Subcutaneous adipose tissue (tissue), 4 donors: ENCODE data around the gene SAP30. TPM values are rescaled to one million over a fixed set of nuclear protein-coding genes. Genes with fewer than 3 reads are reported as not detected.

Experiments used
- CTCF ChIP-seq: fragments of 450-650 bp; IDR thresholded peaks from one replicate; pipeline ENCODE4 v1.5.1; 2016; ENCODE audit warnings: low read depth, mild to moderate bottlenecking, control low read depth, antibody characterized with exemption, moderate library complexity
- total RNA-seq, 4 donors: library from RNA; depleted of rRNA; stranded (reverse); fragments of >200 nt; gene quantifications; one replicate each; pipeline ENCODE4 v1.1.0, GENCODE V29; 2016

SAP30 gene
- total RNA-seq, 4 donors from 2014 or later: 26.4 to 53.7 (median 39.3) TPM

- no peak for TF ChIP-seq CTCF
Observed at GRCh38 chr4:173347467-173347866, 23.3 kb upstream of the SAP30 start.

GRCh38 chr4:173357939-173358338 lies 12.8 kb upstream of the SAP30 start:
- TF ChIP-seq CTCF: no peak

GRCh38 chr4:173360587-173361221 lies 10.1 kb upstream of the SAP30 start:
- TF ChIP-seq CTCF: no peak

GRCh38 chr4:173362666-173363065 lies 8.1 kb upstream of the SAP30 start:
- TF ChIP-seq CTCF: no peak

DNA sequence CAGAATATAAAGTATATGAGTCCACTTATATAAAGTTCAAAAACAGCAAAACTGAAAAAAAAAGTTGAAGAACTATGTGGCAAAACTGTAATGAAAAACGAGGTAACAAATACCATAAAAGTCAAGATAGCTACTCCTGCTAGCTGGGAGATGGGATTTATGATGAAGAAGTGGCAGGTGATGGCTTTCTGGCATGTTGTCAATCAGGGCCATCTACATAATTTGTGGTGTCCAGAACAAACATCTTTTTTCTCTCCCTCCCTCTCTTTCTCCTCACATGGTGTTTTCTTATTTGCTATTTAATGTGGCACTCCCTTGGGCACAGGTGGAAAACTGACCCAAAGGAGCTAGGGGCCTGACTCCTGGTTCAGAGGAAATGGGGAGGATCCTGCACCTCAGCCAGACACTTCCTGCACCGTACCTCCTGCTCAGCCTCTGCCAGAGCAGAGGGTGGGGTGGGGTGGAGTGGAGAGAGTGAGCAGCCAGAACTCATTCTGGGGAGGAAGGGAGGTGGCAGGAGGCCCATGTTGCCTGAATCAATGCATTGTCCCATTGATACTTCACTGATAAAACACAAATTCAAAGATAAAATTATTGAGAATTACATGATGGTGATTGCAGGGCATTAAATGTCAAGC lies 5.3 kb upstream of the SAP30 start:
- no peak for TF ChIP-seq CTCF

DNA sequence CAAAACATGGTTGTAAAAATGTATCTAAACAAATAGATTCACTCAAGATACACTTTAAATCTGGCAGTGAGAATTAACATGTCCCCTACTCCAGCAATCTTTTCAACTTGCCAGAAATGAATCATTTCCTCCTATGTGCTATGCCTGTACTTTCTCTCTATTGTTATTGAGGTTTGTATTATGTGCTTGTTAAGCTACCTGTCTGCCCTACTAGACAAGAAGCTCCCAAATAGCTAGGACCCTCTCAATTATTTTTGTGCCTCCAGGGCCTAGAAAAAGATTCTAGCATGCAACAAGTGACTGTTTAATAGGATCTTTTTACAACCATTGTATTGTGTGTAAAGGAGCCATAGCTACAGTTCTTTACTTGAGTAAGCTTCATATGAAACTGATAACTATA lies 3.5 kb upstream of the SAP30 start:
- TF ChIP-seq CTCF: no peak

DNA sequence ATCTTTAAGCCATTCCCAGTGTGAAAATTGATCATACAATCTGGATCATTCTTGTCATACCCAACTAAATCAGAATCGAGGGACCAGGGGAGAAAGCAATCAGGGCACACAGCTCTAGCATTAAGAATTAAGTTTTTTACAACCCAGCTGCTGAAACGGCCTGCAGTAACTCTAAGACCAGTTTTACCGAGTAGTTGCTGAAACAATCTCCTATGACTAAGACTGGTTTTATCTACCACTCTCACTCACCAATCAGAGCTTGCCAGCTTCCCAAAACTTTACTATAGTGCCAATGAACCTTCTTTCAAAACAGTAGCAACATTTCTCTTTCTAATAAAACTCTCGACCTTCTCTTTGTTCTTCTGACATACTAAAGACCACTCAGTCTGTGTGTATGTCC lies 2.8 kb upstream of the SAP30 start:
- TF ChIP-seq CTCF: no peak
